Activated T-cell treated with anti-CD3 and anti-CD28 coated beads for 24 hours (primary cell): ENCODE measurements around the gene CENPC.
"Not testable (repeated sequence)": the region's sequence is repeated elsewhere in the genome, so short reads cannot be mapped to it uniquely, and the experiment has no call there.

ENCODE experiments used
- DNase-seq: peaks from one replicate; pipeline ENCODE4 v3.0.0-alpha.2; 2020; ENCODE audit warnings: low read depth

The CENPC gene

GRCh38 chr4:67470871-67471270, 74.4 kb downstream of the CENPC start:
- DNase-seq = no peak

- no peak for DNase-seq
These were observed 76.5 kb downstream of the CENPC start for GRCh38 chr4:67468830-67469229.

GRCh38 chr4:67466751-67467150, 78.6 kb downstream of the CENPC start:
- no peak for DNase-seq

GRCh38 chr4:67465763-67466052, 79.6 kb downstream of the CENPC start:
- DNase-seq = no peak

GRCh38 chr4:67465032-67465762, 80.1 kb downstream of the CENPC start:
- DNase-seq = no peak

- DNase-seq = no peak
These were observed 84.7 kb downstream of the CENPC start for GRCh38 chr4:67460574-67460973.

- DNase-seq = no peak
These were observed 86.1 kb downstream of the CENPC start for GRCh38 chr4:67459164-67459563.

GRCh38 chr4:67456577-67457196, 88.6 kb downstream of the CENPC start:
- DNase-seq = no peak

- DNase-seq = not testable (repeated sequence)
These were observed 92.5 kb downstream of the CENPC start for GRCh38 chr4:67452846-67453205.

- no peak for DNase-seq
These were observed 93.0 kb downstream of the CENPC start for GRCh38 chr4:67452100-67452845.

- no peak for DNase-seq
These were observed 93.8 kb downstream of the CENPC start for GRCh38 chr4:67451464-67451863.

- DNase-seq = no peak
These were observed 96.7 kb downstream of the CENPC start for GRCh38 chr4:67448621-67449020.

- no peak for DNase-seq
These were observed 97.4 kb downstream of the CENPC start for GRCh38 chr4:67447873-67448272.

- no peak for DNase-seq
These were observed 98.5 kb downstream of the CENPC start for GRCh38 chr4:67446811-67447210.

GRCh38 chr4:67445881-67446280, 99.4 kb downstream of the CENPC start:
- not testable (repeated sequence) for DNase-seq

GRCh38 chr4:67438975-67439374, 106.3 kb downstream of the CENPC start:
- no peak for DNase-seq

- no peak for DNase-seq
These were observed 107.2 kb downstream of the CENPC start for GRCh38 chr4:67437974-67438713.

- no peak for DNase-seq
These were observed 108.6 kb downstream of the CENPC start for GRCh38 chr4:67436742-67437141.

GRCh38 chr4:67430989-67431388, 114.3 kb downstream of the CENPC start:
- no peak for DNase-seq

- DNase-seq = no peak
These were observed 116.5 kb downstream of the CENPC start for GRCh38 chr4:67428819-67429218.
